GM12891 (cell line): ENCODE data around the gene NBEA.

Experiments used
- PAX5 ChIP-seq: IDR thresholded peaks from 2 replicates; pipeline ENCODE4 v1.6.1; 2011; ENCODE audit warnings: low read length, moderate library complexity, mild to moderate bottlenecking; ENCODE audit not compliant: insufficient read depth, severe bottlenecking
- POLR2A ChIP-seq: IDR thresholded peaks from 2 replicates; pipeline ENCODE4 v1.6.1; 2011; ENCODE audit warnings: low read depth, low read length, control low read depth
- POLR2AphosphoS5 ChIP-seq: IDR thresholded peaks from 2 replicates; pipeline ENCODE4 v1.6.1; 2011; ENCODE audit warnings: low read depth, low read length, control low read depth
- POU2F2 ChIP-seq: IDR thresholded peaks from 2 replicates; pipeline ENCODE4 v1.6.1; 2011; ENCODE audit warnings: low read depth, mild to moderate bottlenecking, control low read depth, low read length, moderate library complexity
- SPI1 ChIP-seq: IDR thresholded peaks from 2 replicates; pipeline ENCODE4 v1.6.1; 2011; ENCODE audit warnings: low read depth, low read length, control low read depth
- TAF1 ChIP-seq: IDR thresholded peaks from 2 replicates; pipeline ENCODE4 v1.6.1; 2011; ENCODE audit warnings: low read depth, low read length, control low read depth

- TF ChIP-seq POLR2AphosphoS5: no peak
- no peak for TF ChIP-seq POLR2A
- no peak for TF ChIP-seq SPI1
- TF ChIP-seq TAF1: no peak
- TF ChIP-seq PAX5: no peak
- no peak for TF ChIP-seq POU2F2
Measured at GRCh38 chr13:35669321-35669720, 727.3 kb downstream of the NBEA start.
